ENCODE results near the gene FAM200C. TPM values are rescaled to one million over a fixed set of nuclear protein-coding genes. Genes with fewer than 3 reads are reported as not detected.

FAM200C gene
- total and polyA plus RNA-seq, 2 of the 13 experiments (the other 11 are each of a cell fraction or from before 2014, with no cell fraction given), result 3.2 to 4.7 TPM

- TF ChIP-seq ZNF580 (CRISPR knock-in tag; IDR thresholded peaks at IDR 0.05; ENCODE audit: borderline replicate concordance, low read depth), result no peak
- no peak for TF ChIP-seq ZNF619 (CRISPR knock-in tag; IDR thresholded peaks at IDR 0.05)
- no peak for TF ChIP-seq ZBTB21 (CRISPR knock-in tag; IDR thresholded peaks at IDR 0.05)
- TF ChIP-seq RORA (CRISPR knock-in tag; IDR thresholded peaks at IDR 0.05), result no peak
- no peak for TF ChIP-seq ZNF543 (CRISPR knock-in tag; IDR thresholded peaks at IDR 0.05)
- TF ChIP-seq AHDC1 (CRISPR knock-in tag; IDR thresholded peaks at IDR 0.05; ENCODE audit: borderline replicate concordance), result no peak
- TF ChIP-seq RARG (CRISPR knock-in tag; IDR thresholded peaks at IDR 0.05; ENCODE audit: low read depth), result no peak
Observed at GRCh38 chr5:160357394-160357793, 42.5 kb downstream of the FAM200C start (continued).

Measured in HepG2 (cell line).